Activated T-helper 9 cell treated with anti-CD3 and anti-CD28 coated beads, Interleukin-2, amount 50 U/mL, for 16 hours (primary cell): ENCODE results near the gene KHNYN.
"Not testable (repeated sequence)": the region's sequence is repeated elsewhere in the genome, so short reads cannot be mapped to it uniquely, and the experiment has no call there.

ENCODE experiments used
- DNase-seq: peaks from one replicate; pipeline ENCODE4 v3.0.0-alpha.2; 2020; ENCODE audit warnings: low read depth

The KHNYN gene

DNA sequence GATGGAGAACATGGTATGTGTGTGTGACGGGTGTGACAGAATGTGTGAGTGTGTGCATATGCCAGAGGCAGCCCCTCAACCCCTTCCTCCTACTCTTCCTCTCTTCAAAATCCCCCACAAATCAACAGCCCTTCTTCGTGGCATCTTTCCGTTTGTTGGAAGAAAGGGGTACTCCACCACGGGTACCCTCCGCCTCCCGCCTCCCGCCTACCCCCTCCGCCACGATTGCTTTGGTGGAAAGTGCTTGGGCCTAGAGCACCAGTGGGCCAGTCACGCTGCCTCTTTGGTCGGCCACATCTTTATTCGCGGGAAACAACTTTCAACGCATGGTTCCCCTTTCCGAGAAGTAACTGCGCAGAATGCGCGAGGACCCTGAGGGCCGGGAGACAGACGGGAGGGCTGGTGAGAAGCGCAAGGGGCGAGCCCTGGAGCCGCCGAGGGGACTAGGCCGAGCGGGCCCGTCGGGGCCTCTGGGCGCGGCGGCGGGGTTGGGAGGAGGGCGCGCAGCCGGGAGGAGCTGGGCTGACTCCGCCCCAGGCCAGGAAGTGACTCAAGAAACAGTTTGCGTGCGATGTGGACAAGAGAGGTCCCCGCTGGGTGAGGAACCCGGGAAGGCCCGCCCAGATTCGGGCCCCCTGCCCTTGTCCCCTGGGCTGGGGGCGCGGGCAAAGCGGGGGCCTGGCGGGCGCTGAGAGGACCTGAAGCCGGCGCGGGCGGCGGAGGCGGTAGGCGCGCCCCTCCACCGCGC lies at the start of gene KHNYN, which contains the start of gene CBLN3:
TSS of gene KHNYN (plus strand) at position 560 of the 748 bp plus-strand sequence. CDS start 777 bp downstream, outside the sequence.
TSS of gene CBLN3 (minus strand) at position 274 of the 748 bp plus-strand sequence. CDS start 614 bp downstream, outside the sequence.
- DNase-seq, result peak; percentile 82

DNA sequence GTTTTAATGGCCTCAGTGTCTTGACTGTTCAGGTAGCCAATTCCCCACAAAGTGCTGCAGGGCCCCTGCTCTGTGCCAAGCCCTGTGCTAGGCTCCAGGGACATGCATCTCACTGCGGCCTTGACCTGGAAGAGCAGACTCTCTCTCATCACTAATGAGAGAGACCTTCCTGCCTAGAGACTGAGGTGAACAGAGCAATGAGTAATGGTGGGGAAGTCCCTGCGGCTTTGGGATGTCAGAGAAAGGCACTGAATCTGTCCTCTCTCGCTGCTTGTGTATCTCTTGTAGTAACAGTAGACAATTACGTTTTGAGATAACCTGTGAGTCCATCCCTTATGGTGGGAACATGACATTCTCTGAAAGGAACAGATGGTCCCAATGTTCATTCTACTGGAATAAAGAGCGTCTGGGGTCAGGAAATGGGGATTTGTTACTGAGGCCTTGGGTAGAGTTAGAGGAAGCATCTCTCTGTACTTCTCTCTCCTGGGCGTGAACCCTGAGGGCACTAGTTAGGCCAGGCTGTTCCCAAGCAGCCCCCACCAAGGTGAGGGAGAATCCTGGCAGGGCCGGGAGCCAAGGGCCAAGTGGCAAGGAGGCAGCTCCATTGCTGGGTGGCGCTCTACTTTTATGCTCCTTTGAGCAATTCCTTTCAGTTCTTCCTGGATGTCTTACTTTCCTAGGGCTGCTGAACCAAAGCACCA lies 48.2 kb upstream of the KHNYN start:
- DNase-seq, result no peak

DNA sequence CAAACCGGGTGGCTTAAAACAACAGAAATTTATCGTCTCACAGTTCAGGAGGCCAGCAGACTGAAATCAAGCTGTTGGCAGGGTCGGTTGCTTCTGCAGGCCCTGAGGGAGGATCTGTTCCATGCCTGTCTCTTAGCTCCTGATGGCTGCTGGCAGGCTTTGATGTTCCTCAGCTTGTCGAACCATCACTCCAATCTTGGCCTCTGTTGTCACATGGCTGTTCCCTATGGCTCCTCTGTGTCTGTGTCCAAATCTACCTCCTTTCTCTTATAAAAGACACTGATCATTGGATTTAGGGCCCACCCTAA lies 47.7 kb upstream of the KHNYN start:
- no peak for DNase-seq

DNA sequence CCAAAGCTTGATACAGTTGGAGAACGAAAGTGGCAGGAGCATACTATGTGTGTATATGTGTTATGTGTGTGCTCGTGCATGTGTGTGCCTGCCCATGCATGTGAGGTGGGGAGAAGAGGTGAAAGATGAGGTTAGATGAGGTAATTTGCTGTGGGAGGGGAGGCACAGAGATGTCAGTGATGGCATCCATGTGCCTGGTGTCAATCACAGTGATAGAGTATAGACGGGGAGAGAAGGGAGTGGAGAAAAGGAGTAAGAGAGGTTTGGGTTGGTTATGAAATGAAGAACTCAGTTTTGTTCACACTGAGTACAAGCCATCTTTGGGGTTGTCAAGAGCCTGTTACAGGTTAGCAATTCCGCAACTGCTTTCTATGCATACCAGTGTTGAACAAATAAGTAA lies 45.6 kb upstream of the KHNYN start:
- DNase-seq, result no peak

DNA sequence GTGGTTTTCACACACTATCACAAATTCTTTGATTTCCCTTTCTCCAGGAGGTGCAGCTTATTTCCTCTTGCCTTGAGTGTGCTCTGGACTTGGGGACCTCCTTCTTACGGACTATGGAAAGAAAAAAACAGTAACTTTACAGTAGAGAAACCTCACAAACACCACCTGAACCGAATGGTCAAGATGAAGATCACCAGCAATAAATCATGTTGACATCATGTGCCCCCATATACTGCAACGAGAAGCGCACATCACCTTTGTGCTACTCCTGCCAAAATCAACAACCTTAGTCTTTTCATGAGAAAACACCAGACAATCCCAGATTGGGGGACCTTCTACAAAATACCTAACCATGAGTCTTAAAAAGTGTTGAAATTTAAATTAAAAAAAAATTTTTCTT lies 44.2 kb upstream of the KHNYN start:
- no peak for DNase-seq

DNA sequence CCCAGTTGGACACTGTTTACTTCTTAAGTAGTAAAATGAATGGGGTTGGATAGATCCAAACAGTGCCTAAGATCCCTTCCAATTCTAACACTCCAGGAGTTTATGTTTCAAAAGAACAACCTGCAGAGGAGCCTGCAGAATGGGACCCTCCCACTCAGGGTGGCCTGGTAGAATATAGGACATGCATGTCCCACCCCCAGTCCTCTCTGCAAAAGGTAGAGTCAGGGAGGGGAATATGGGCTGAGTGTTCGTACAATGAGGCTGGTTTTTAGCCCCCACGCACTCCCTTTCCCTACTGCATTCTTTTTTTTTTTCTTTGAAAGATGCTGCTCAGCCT lies 42.8 kb upstream of the KHNYN start:
- DNase-seq, result no peak

DNA sequence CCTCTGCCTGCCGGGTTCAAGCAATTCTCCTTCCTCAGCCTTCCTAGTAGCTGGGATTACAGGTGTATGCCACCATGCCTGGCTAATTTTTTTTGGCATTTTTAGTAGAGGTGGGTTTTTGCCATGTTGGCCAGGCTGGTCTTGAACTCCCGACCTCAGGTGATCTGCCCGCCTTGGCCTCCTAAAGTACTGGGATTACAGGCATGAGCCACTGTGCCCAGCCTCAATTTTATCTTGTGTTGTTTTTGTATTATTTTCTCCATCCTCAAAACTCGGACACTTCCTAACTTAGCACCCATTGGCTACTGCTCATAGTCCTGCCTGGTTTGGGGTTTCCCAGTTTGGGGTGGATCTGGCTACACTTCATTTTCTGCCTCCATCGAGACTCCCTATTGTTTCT lies 42.2 kb upstream of the KHNYN start:
- DNase-seq, result not testable (repeated sequence)

DNA sequence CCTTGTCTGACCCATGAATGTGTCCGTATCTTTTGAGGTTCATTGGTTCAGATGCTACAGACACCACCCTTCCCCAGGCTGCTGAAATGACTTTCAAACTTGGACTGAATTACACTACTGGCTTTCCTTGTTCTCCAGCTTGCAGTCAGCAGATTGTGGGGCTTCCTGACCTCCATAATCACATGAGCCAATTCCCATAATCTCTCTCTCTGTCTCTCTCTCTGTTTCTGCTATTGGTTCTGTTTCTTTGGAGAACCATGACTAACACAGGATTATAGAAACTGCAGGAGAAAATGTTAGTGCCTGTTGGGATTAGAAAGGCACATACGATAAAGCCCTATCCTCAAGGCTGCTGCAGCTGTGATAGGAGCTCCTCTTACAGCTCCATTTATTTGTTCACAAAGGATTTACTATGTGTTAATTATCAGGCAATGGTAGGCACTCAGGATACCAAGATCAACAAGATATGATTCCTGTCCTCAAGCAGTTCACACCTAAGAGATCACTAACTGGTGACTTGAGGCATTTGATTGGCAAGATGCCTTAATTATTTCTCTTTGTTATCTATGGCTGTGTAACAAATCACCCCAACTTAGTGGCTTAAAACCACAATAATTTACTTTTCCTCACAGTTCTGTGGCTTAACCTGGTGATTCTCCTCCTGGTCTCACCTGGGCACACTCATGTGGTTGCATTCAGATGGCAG lies 41.1 kb upstream of the KHNYN start:
- DNase-seq, result no peak

GRCh38 chr14:24389226-24389848 lies 40.4 kb upstream of the KHNYN start:
- DNase-seq, result no peak

GRCh38 chr14:24390701-24391468 lies 38.9 kb upstream of the KHNYN start:
- no peak for DNase-seq

DNA sequence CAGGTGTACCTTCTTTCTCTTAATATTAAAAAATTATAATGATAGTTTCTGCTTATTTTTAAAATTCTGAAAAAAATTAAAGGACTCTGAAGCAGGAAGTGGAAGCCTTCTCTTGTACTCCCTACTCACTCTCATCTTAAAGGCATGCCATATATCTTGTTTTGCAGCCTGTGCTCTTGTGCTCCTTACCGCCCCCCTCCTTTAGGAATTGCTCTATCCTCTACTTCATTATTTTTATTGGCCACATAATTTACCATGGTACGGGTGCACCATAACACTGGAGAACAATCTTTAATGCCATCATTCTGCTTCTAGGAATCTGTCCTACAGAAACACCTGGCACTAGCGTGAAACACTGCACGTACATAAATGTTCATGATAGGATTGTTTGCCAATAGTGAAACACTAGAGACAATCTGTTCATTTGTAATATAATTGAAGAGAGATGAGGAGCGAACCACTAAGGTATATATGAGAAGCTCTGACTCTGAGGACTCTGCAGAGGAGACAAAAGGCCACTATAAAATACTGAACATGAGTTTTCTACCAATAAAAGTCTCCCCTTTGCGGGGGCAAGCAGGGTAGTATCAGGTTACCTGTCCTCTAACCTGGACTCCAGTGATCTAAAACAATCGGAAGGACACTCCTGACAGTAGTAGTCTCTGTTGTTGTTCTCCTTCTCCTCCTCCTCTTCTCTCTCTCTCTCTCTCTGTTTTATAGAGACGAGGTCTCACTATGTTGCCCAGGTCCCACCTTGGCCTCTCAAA lies 37.2 kb upstream of the KHNYN start:
- no peak for DNase-seq

- DNase-seq, result no peak
These were observed 35.5 kb upstream of the KHNYN start for GRCh38 chr14:24394275-24394674.

DNA sequence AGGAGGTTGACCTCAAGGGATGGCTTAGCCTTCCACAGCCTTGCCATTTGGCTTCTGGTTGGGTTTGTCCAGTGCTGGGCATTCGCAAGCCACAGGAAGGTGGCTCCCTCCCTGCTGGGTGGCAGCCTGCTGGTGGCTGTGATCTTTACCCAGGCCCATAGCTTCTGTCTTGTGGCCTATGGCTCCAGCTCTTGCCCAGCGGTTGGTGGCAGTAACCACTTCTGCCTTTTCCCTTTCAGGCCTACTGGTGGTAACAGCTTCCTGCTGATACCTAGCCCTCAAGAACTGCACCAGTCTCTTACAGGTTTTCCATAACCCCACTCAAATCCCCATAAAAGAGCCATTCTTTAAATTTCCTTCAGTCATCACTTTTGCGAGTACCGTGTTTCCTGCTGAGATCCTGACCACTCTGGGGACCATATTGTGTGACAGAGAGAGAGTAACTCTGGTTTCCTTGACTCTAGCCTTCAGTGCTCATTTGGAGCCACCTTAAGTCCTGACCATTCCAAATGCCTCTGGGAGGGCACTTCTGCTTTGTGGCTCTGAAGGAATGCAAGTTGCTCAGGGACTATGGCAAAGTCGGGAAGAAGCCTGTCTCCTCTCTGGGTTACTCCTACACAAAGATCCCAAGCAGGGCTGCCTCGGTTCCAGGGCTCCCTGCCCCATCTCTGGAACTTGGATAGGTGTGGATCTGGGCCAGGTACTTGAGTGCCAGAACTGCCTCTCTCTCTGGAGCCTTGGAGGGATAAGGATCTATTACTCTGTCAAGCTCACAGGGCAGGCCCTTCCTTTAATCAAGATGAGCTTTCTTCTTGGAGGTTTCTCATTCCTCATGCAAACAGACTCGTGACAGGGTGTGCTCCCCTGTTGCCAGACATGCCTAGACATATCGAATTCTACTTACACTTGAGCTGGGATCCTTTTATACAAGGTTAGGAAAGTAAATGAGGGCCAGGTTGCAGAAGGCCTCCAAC lies 33.9 kb upstream of the KHNYN start:
- no peak for DNase-seq

GRCh38 chr14:24397639-24398292 lies 32.0 kb upstream of the KHNYN start:
- DNase-seq, result no peak

- no peak for DNase-seq
These were observed 31.5 kb upstream of the KHNYN start for GRCh38 chr14:24398293-24398652.

GRCh38 chr14:24398653-24399446 lies 30.9 kb upstream of the KHNYN start, which contains the start of gene NYNRIN:
Gene NYNRIN, plus strand, starts transcription at chr14:24399003. Its CDS starts 244 bp downstream, at chr14:24399247.
- DNase-seq, result no peak

- DNase-seq, result no peak
These were observed 30.3 kb upstream of the KHNYN start for GRCh38 chr14:24399447-24399822.

DNA sequence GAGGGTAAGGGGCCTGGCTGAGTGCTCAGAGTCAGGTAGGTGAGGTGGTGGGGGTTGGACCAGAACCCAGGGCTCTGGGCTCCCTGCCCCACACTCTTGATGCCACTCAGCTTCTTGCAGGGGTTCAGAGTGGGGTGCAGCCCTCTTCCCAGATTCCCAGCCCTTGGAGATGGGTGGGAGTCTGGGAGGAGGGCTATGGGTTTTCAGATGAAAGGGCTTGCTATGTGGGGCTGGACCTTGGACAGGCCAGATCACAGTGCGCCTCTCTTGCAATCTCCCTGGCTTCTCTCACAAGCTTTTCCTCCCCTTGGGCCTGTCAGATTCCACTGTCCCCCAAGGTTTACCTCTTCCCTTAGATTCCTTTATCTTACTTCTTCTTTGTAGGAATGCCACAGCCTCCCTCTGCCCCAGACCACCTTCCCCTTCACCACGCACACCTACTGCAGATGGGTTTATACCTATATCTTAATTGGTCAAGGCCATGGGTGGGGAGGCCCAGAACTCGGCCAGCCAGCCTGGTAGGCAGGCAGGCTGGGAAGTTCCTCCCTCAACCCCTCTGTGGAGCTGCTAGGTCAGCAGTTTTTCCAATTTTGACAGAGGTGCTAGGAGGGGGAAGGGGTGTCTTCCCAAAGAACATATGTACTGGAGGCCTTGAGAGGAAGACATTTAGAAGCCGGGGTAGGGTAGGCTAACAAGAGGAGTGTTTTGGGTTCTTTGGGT lies 29.6 kb upstream of the KHNYN start:
- no peak for DNase-seq
